T-helper 17 cell (primary cell): ENCODE results near the gene LAMTOR5. TPM values are rescaled to one million over a fixed set of nuclear protein-coding genes. Genes with fewer than 3 reads are reported as not detected.
"Not testable (repeated sequence)": the region's sequence is repeated elsewhere in the genome, so short reads cannot be mapped to it uniquely, and the experiment has no call there.

Experiments
- ATAC-seq: fragments of 150-1000 bp; cut with Tn5 transposase; 2 replicates; pipeline ENCODE4 v1.10.0; 2021; ENCODE audit warnings: mild to moderate bottlenecking, moderate library complexity
- DNase-seq, 3 donors: peaks; one replicate each; pipeline versions ENCODE4 v3.0.0 to v3.0.0-alpha.2; 2020 to 2021
- H3K9me3 ChIP-seq: one replicate; pipeline ENCODE4 v1.7.0; 2013; ENCODE audit warnings: low read length, mild to moderate bottlenecking; ENCODE audit not compliant: control insufficient read depth, poor library complexity, severe bottlenecking
- H3K27ac Mint-ChIP-seq: one replicate; pipeline ENCODE4 v1.8.0; 2022; ENCODE audit warnings: mild to moderate bottlenecking, moderate library complexity, mixed read lengths
- H3K27me3 Mint-ChIP-seq: one replicate; pipeline ENCODE4 v1.8.0; 2022; ENCODE audit warnings: mixed read lengths
- H3K36me3 Mint-ChIP-seq: one replicate; pipeline ENCODE4 v1.8.0; 2022; ENCODE audit warnings: low read depth, mixed read lengths
- H3K4me1 Mint-ChIP-seq: one replicate; pipeline ENCODE4 v1.8.0; 2022; ENCODE audit warnings: mild to moderate bottlenecking, mixed read lengths
- H3K4me3 Mint-ChIP-seq: one replicate; pipeline ENCODE4 v1.8.0; 2022; ENCODE audit warnings: mild to moderate bottlenecking, moderate library complexity, mixed read lengths
- total RNA-seq, 4 donors: library from RNA in 2 of 4; stranded (reverse) in 2 of 4; gene quantifications; one replicate each; pipeline ENCODE4 v1.2.3 and lab custom pipeline; 2022 to 2026

Gene LAMTOR5
- total RNA-seq, 2 donors from 2014 or later, result 78.2 to 79.1 TPM

GRCh38 chr1:110420874-110421793 is 13.6 kb upstream of the LAMTOR5 start:
- no peak overlapping the region for H3K4me3 Mint-ChIP-seq
- H3K9me3 ChIP-seq, result no peaks in the 10 kb centered on the region
- peaks cover 6% of the 10 kb centered on the region for H3K36me3 Mint-ChIP-seq
- DNase-seq (no peak), ATAC-seq (peak; percentile 55)
- peaks cover 14% of the 10 kb centered on the region for H3K27me3 Mint-ChIP-seq
- H3K4me1 Mint-ChIP-seq, result peaks cover 2% of the 10 kb centered on the region
- no peak overlapping the region for H3K27ac Mint-ChIP-seq

GRCh38 chr1:110420023-110420662 is 12.6 kb upstream of the LAMTOR5 start:
- no peaks in the 10 kb centered on the region for H3K9me3 ChIP-seq
- Mint-ChIP-seq H3K27me3 (peaks cover 11% of the 10 kb centered on the region), H3K36me3 (peaks cover 6% of the 10 kb centered on the region), H3K4me1 (peaks cover 2% of the 10 kb centered on the region), H3K4me3 (no peak overlapping the region), H3K27ac (no peak overlapping the region)
- ATAC-seq (no peak), DNase-seq (no peak)

GRCh38 chr1:110418729-110419128 is 11.2 kb upstream of the LAMTOR5 start:
- H3K9me3 ChIP-seq, result no peaks in the 10 kb centered on the region
- ATAC-seq (no peak), DNase-seq (no peak)
- peaks cover 2% of the 10 kb centered on the region for H3K4me1 Mint-ChIP-seq
- peaks cover 3% of the 10 kb centered on the region for H3K27me3 Mint-ChIP-seq
- no peak overlapping the region for H3K27ac Mint-ChIP-seq
- peaks cover 4% of the 10 kb centered on the region for H3K36me3 Mint-ChIP-seq
- H3K4me3 Mint-ChIP-seq, result no peak overlapping the region

- ATAC-seq, H3K27me3 Mint-ChIP-seq, H3K36me3 Mint-ChIP-seq, H3K9me3 ChIP-seq, DNase-seq, H3K4me3 Mint-ChIP-seq, H3K27ac Mint-ChIP-seq, H3K4me1 Mint-ChIP-seq: not testable (repeated sequence)
These were observed 5.6 kb upstream of the LAMTOR5 start for GRCh38 chr1:110413045-110413444.

- no peaks in the 10 kb centered on the region for H3K9me3 ChIP-seq
- Mint-ChIP-seq H3K4me3 (no peak overlapping the region), H3K36me3 (peaks cover 1% of the 10 kb centered on the region), H3K4me1 (peaks cover 13% of the 10 kb centered on the region), H3K27ac (no peak overlapping the region), H3K27me3 (no peaks in the 10 kb centered on the region)
- DNase-seq (peak; percentile 41 to 55 (median 50)), ATAC-seq (peak; percentile 61)
These were observed 5.1 kb upstream of the LAMTOR5 start for GRCh38 chr1:110412576-110412975.

- DNase-seq (no peak), ATAC-seq (no peak)
- no peaks in the 10 kb centered on the region for H3K9me3 ChIP-seq
- Mint-ChIP-seq H3K27ac (no peak overlapping the region), H3K4me1 (peaks cover 16% of the 10 kb centered on the region), H3K4me3 (no peak overlapping the region), H3K27me3 (no peaks in the 10 kb centered on the region), H3K36me3 (peaks cover 3% of the 10 kb centered on the region)
These were observed 3.8 kb upstream of the LAMTOR5 start for GRCh38 chr1:110411173-110411735.

- H3K4me3 Mint-ChIP-seq, result no peak overlapping the region
- DNase-seq (no peak), ATAC-seq (no peak)
- no peak overlapping the region for H3K27ac Mint-ChIP-seq
- H3K27me3 Mint-ChIP-seq, result no peaks in the 10 kb centered on the region
- peaks cover 19% of the 10 kb centered on the region for H3K4me1 Mint-ChIP-seq
- no peaks in the 10 kb centered on the region for H3K9me3 ChIP-seq
- H3K36me3 Mint-ChIP-seq, result peaks cover 3% of the 10 kb centered on the region
These were observed 1.8 kb upstream of the LAMTOR5 start for GRCh38 chr1:110409316-110409715.

- Mint-ChIP-seq H3K36me3 (peaks cover 3% of the 10 kb centered on the region), H3K4me3 (peak overlapping the region; percentile 79), H3K27ac (peak overlapping the region; percentile 100), H3K27me3 (no peaks in the 10 kb centered on the region), H3K4me1 (peaks cover 20% of the 10 kb centered on the region)
- ATAC-seq (no peak), DNase-seq (no peak)
- H3K9me3 ChIP-seq, result no peaks in the 10 kb centered on the region
These were observed 994 bp upstream of the LAMTOR5 start for GRCh38 chr1:110408488-110408887.

- not testable (repeated sequence) for H3K36me3 Mint-ChIP-seq, DNase-seq, ATAC-seq, H3K9me3 ChIP-seq, H3K27me3 Mint-ChIP-seq
- Mint-ChIP-seq H3K27ac (peak overlapping the region; percentile 100), H3K4me3 (peak overlapping the region; percentile 100), H3K4me1 (peaks cover 15% of the 10 kb centered on the region)
These were observed 1.1 kb downstream of the LAMTOR5 start for GRCh38 chr1:110406407-110406806.

GRCh38 chr1:110404401-110404800 is 3.1 kb downstream of the LAMTOR5 start:
- no peak for ATAC-seq
- Mint-ChIP-seq H3K4me1 (peaks cover 15% of the 10 kb centered on the region), H3K36me3 (peaks cover 3% of the 10 kb centered on the region), H3K27me3 (no peaks in the 10 kb centered on the region), H3K27ac (no peak overlapping the region), H3K4me3 (no peak overlapping the region)
- no peak for DNase-seq
- no peaks in the 10 kb centered on the region for H3K9me3 ChIP-seq

GRCh38 chr1:110403805-110404204 is 3.7 kb downstream of the LAMTOR5 start:
- H3K9me3 ChIP-seq, result no peaks in the 10 kb centered on the region
- H3K36me3 Mint-ChIP-seq, result peaks cover 3% of the 10 kb centered on the region
- no peak overlapping the region for H3K4me3 Mint-ChIP-seq
- no peak overlapping the region for H3K27ac Mint-ChIP-seq
- H3K27me3 Mint-ChIP-seq, result no peaks in the 10 kb centered on the region
- ATAC-seq, result no peak
- DNase-seq, result no peak
- H3K4me1 Mint-ChIP-seq, result peaks cover 15% of the 10 kb centered on the region

GRCh38 chr1:110396259-110396958 is 11.1 kb downstream of the LAMTOR5 start:
- not testable (repeated sequence) for H3K4me3 Mint-ChIP-seq, H3K27me3 Mint-ChIP-seq, DNase-seq, H3K36me3 Mint-ChIP-seq, ATAC-seq, H3K27ac Mint-ChIP-seq, H3K4me1 Mint-ChIP-seq, H3K9me3 ChIP-seq

- peaks cover 3% of the 10 kb centered on the region for H3K36me3 Mint-ChIP-seq
- H3K27ac Mint-ChIP-seq, result no peak overlapping the region
- H3K9me3 ChIP-seq, result no peaks in the 10 kb centered on the region
- DNase-seq, result no peak
- H3K27me3 Mint-ChIP-seq, result no peaks in the 10 kb centered on the region
- no peaks in the 10 kb centered on the region for H3K4me1 Mint-ChIP-seq
- ATAC-seq, result no peak
- no peak overlapping the region for H3K4me3 Mint-ChIP-seq
These were observed 13.0 kb downstream of the LAMTOR5 start for GRCh38 chr1:110394493-110394820.
